CD4-positive, alpha-beta T cell treated with Interleukin-12 subunit alpha and Interleukin-12 subunit beta, for 1 hour (primary cell): ENCODE results near the gene TFCP2L1.
"Not testable (repeated sequence)": the region's sequence is repeated elsewhere in the genome, so short reads cannot be mapped to it uniquely, and the experiment has no call there.

Source experiments
- DNase-seq: peaks from one replicate; pipeline ENCODE4 v3.0.0-alpha.2; 2020

TFCP2L1 gene, protein sequence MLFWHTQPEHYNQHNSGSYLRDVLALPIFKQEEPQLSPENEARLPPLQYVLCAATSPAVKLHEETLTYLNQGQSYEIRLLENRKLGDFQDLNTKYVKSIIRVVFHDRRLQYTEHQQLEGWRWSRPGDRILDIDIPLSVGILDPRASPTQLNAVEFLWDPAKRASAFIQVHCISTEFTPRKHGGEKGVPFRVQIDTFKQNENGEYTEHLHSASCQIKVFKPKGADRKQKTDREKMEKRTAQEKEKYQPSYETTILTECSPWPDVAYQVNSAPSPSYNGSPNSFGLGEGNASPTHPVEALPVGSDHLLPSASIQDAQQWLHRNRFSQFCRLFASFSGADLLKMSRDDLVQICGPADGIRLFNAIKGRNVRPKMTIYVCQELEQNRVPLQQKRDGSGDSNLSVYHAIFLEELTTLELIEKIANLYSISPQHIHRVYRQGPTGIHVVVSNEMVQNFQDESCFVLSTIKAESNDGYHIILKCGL

DNA sequence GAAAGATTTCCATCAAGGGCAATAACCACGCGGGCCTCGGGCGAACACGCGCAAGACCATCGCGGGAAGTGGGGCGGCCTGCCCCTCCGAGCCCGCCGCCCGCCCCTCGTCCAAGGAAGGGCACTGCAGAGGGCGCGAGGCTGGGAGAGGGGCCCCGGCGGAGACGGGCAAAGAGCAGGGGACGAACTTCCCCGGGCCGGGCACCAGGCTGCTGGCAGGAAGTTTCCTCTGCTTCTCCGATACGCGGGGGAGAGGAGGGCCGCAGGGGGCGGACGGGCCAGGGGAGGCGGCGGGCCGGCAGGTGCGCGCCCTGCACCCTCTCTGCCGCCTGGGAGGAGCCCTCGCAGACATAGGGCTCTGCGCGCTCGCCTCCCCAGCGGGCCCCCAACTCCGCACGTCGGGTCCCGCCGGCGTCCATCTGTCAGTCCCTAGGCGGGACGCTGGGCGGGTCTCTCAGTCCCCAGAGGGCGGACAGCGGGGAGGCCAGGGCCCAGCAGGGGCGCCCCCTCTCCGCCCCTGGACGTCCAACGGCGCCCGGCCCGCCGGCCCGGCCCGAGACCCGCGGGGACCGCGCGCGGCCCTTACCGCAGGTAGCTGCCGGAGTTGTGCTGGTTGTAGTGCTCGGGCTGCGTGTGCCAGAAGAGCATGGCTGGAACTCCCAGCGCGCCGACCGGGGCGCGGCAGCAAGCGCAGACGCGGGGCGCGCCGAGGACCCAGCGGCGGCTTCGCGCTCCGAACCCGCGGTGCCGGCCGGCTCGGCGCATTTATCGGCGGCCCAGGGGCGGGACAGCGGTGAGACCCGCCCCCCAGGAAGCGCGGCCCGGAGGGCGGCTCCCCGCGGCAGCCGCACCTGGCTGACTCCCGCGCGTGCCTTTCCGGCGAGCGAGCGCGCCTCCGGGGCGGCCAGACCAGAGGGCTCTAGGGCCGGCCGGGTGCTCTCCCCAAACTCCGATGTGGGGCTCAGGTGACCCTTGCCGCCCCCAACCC, at the start of gene TFCP2L1:
TSS of gene TFCP2L1 (minus strand) at position 740 of the 987 bp plus-strand sequence. CDS start at position 647, 93 bp downstream.
- DNase-seq = no peak

DNA sequence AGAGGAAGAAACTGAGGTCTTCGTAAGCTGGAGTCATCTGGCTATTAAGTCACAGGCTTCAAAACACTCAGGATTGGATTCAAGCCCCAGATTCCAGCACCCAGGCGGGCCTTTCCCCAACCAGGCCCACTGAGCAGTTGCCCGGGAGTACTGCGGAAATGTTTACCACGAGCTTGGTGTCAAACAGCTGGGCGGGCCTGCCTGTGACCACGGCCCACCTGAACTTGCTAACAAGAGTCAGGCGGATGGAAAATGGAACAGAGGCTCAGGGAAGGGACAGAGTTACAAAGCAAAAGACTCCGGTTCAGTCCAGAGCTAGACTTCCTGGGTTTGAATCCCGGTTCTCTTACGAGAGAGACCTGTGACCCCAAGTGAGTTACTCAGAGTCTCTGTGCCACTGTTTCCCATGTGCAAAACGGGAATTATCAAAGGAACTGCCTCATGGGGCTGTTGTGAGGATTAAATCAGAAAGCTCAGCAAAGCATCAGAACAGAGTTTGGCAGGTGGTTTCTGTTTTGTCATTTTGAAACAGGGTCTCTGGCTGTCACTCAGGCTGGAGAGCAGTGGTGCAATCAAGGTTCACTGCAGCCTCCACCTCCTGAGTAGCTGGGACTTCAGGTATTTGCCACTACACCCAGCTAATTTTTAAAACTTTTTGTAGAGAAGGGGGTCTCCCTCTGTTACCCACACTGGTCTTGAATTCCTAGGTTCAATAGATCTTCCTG, 49.0 kb upstream of the TFCP2L1 start:
- DNase-seq = no peak

DNA sequence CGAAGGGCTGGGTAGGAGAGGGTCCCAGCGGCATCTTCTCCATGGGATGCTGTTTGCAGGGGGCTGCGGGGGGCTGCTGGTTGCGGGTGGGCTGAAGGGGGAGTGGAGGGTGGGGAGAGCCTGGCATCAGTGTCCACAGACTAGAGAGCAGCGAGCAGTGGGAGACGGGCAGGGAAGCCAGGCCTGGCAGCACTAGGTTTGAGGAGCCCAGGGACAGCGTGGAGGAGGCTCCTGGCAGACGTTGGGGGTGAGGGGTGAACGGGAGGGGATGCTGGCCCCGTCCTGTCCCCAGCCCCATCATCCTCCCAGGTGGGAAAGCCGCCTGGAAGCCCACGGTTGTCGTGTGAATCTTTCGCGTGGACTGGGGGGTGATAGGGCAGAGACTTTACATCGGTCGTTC, 48.2 kb upstream of the TFCP2L1 start:
- no peak for DNase-seq

DNA sequence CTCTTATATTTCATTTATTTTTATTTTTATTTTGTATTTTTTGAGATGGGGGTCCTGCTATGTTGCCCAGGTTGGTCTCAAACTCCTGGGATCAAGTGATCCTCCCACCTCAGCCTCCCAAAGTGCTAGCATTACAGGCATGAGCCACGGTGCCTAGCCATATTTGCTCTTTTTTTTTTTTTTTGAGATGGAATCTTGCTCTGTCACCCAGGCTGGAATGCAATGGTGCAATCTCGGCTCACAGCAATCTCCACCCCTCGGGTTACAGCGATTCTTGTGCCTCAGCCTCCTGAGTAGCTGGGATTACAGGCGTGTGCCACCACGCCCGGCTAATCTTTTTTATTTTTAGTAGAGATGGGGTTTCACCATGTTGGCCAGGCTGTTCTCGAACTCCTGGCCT, 46.3 kb upstream of the TFCP2L1 start:
- DNase-seq = not testable (repeated sequence)

GRCh38 chr2:121330921-121331320, 45.9 kb upstream of the TFCP2L1 start:
- no peak for DNase-seq

- no peak for DNase-seq
These were observed 44.8 kb upstream of the TFCP2L1 start for GRCh38 chr2:121329786-121330185.

DNA sequence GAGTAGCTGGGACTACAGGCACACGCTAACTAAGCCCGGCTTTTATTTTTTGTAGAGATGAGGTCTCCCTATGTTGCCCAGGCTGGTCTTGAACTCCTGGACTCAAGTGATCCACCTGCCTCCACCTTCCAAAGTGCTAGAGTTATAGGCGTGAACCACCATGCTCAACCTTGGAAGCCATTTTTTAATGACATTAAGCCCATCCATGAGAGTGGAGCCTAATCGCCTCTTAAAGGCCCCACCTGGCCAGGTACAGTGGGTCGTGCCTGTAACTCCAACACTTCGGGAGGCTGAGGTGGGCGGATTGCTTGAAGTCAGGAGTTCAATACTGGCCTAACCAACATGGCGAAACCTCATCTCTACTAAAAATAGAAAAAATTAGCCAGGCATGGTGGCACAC, 41.6 kb upstream of the TFCP2L1 start:
- no peak for DNase-seq

DNA sequence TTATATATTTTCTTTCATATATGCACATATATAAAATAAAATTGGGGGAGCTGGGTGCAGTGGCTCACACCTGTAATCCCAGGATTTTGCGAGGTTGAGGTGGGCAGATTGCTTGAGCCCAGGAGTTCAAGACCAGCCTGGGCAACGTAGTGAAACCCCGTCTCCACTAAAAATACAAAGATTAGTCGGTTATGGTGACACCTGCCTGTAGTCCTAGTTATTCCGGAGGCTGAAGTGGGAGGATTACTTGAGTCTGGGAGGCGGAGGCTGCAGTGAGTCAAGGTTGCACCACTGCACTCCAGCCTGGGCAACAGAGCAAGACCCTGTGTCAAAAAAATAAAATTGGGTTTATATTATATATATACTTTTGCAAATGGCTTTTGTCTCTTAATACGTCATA, 39.6 kb upstream of the TFCP2L1 start:
- no peak for DNase-seq

- DNase-seq = no peak
These were observed 36.5 kb upstream of the TFCP2L1 start for GRCh38 chr2:121321476-121321875.

DNA sequence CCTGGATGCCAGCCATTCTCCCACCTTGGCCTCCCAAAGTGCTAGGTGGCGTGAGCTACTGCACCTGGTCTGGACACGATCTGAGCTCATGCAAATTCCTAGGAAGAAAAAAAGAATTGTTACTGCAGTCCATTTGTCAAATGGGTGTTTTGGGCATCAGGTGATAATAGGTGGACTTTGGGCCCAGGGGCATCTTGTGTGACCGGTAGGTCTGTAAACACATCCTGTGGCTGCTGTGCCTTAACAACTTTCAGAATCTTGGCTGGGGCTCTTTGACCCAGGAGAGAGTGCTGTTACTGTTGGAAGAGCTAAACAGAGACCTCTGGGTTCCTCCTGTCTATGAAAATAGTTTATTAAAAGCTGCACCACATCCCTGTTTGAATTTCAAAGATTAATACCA, 34.9 kb upstream of the TFCP2L1 start:
- no peak for DNase-seq

DNA sequence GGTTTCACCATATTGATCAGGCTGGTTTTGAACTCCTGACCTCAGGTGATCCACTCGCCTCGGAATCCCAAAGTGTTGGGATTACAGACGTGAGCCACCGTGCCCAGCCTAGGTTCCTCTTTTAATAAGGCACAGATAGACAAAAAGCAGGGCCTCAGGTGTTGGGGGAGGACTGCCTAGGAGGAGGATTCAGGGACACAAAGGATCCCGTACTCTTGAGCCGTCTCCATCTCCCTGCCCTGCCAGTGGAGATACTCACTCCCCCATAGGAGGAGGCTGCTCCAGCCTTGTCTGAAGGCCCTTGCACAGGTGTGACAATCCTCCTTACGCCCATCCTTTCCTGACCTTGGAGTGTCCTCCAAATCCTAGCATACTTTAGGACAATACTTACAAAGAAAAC, 32.0 kb upstream of the TFCP2L1 start:
- DNase-seq = no peak

- not testable (repeated sequence) for DNase-seq
These were observed 28.7 kb upstream of the TFCP2L1 start for GRCh38 chr2:121313701-121314100.

- DNase-seq = no peak
These were observed 24.8 kb upstream of the TFCP2L1 start for GRCh38 chr2:121309801-121310200.

DNA sequence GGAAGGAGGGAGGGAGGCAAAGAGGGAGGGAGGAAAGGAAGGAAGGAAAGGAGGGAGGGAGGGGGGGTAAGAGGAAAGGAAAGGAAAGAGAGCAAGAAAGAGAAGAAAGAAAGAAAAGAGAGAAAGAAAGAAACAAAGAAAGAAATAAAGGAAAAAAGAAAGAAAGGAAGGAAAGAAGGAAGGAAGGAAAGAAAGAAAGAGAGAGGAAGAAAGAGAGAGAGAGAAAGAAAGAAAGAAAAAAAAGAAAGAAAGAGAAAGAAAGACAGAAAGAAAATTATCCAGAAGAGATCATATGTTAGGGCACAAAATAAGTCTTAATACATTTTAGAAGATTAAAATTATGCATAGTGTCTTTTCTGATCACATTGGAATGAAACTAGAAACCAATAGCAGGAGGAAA, 24.3 kb upstream of the TFCP2L1 start:
- DNase-seq = no peak

DNA sequence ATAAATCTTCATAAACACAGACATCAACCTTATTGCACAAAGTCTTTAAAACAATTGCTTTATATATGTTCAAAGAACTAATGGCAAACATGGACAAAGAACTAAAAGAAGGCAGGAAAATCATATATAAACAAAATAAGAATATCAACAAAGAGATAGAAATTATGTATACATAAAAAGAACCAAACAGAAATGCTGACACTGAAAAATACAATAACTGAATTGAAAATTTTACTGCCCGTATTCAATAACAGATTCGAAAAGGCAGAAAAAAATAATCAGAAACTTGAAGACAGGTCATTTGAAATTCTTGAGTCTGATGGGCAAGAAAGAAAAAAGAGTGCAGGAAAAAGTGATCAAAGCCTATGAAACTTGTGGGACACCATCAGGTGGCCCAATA, 22.0 kb upstream of the TFCP2L1 start:
- no peak for DNase-seq

- no peak for DNase-seq
These were observed 19.9 kb upstream of the TFCP2L1 start for GRCh38 chr2:121304941-121305340.

DNA sequence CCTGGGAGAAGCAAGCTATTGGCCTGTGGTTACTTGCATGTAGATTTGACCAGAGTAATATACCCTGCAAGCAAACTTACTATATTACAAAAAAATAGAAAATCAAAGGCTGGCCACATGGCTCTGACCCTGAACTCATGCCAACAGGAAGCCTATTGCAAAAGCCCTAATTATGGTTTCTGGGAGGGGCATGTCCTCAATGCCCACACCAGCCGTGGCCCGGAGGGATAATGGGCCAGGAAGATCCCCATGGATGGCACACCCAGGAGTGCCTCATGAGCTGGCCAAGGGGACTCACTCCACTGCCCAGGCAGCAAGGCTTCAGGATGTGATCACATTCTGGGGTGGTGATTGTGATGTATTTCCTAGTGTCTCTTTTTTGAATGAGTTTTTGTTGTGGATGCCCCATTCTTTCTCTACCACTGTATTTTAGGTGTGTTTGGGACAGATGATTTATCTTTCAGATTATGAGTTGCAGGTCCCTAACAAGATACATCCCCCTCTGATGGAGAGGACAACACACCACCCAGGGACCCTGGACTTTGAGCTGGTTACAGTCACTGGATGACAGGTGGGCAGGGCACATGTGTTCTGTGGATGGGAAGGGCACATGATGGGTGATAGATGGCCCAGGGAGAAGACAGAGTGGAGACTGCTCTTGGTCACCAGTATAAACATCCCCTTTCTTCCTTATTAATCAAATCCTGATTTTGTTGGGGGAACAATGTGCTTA, 18.7 kb upstream of the TFCP2L1 start:
- no peak for DNase-seq

GRCh38 chr2:121301190-121301589, 16.2 kb upstream of the TFCP2L1 start:
- not testable (repeated sequence) for DNase-seq

GRCh38 chr2:121298476-121298875, 13.5 kb upstream of the TFCP2L1 start:
- no peak for DNase-seq

DNA sequence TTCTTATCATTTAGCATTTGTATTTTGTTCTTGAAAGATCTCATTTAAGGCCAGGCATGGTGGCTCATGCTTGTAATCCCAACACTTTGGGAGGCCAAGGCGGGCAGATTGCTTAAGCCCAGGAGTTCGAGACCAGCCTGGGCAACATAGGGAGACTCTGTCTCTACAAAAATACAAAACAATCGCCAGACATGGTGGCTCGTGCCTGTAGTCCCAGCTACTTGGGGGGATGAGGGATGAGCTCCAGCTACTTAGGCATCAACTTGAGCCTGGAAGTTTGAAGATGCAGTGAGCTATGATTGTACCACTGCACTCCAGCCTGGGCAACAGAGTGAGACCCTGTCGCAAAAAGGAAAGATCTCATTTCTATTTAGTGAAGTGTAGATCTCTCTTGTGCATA, 12.9 kb upstream of the TFCP2L1 start:
- DNase-seq = not testable (repeated sequence)

DNA sequence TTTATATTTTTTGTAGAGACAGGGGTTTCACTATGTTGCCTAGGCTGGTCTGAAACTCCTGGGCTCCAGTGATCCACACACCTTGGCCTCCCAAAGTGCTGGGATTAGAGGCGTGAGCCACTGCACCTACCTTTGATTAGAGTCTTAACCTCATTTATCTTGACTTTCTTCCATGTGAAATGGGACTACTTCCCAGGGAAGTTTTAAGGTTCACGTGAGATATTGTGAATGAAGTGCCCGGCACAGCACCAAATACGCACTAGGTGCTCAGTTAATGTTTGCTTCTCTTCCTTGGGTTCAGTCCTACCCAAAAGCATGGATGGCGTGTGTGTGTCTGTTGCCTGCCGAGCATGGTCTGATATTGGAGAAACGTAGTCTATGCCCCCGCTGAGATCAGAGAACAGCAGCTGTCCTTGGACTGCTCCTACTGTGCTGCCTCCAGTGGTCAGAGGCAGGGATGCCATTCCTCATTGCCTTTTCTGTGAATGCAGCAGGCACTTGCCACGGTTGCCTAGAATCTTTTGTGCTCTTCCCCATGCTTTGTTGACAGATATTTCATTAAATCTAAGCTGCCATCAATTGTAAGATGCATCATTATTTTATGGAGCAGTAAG, 12.3 kb upstream of the TFCP2L1 start:
- DNase-seq = no peak
